ENCODE data around the gene CDH4.

Gene CDH4

DNA sequence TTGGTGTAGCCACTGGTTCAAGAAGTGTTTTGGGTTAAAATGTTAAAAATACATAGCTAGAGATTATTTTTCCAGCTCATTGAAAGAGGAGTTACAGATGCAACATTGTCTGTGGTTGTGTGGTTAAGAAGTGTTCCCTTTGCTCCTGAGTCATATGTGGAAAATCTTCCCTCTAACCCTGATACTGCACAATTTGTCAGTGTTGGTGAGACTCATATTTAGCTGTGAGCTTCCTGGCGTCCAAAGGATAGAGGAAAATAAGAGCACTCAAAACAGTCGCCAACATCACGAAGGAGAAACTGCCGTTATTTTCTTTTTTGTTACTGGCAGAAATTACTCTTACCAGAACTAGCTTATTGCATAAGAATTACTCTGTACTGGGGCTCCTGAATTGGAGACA, 250.4 kb downstream of the CDH4 start:
- DNase-seq: no peak

DNA sequence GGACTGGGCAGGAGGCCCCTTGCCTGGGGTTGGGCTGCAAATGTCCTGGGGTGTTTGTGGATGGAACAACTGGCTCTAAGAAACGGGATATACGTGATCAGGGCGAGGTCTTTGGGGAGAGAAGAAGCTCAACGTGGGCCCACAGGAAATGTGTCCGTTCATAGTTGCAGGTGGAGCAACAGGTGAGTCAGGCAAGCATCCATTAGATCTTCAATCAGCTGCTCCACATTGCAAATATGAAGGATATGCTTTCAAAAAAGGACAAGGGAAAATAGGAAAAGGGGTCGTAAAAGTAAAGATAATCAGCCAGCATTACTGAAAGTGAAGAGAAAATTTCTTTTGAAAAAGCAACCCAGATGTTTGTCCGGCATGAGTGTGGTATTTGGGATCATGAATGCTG, 251.0 kb downstream of the CDH4 start:
- no peak for DNase-seq

DNA sequence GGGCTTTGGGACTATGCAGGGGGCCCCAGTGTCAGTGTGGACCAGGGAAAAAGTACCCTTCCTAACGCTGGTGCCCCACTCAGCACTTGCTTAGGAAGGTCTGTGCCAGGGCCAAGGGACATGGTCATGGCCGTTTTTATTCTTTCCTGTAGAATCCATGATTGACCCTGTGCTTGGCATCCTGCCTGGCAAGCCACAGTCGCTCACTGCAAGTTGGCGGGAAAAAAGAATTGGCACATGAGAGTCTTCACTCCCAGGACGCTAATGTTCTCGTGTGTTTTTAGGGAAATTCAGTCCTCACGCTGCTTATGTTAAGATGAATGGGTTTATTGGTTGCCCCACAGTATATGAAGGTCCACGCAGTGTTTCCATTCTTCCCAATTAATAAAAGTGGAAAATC, 253.4 kb downstream of the CDH4 start:
- no peak for DNase-seq

DNA sequence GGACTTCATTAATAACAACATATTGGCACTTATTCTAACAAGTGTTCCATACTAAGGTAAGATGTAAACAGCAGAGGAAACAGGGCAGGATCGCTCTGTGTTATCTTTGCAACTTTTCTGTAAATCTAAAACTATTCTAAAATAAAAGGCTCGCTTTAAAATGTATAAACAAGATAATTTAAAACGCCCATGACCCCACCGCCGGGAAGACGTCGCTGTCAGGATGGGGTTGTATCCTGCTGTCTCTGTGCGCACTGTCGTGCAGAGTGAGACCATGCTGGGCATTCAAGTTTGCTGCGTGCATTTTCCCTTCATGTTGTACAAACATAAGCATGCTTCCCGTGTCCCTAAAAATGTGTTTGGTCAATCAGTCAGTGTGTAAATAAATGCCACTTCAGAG, 255.7 kb downstream of the CDH4 start:
- no peak for DNase-seq

GRCh38 chr20:61508301-61509096, 256.4 kb downstream of the CDH4 start:
- no peak for DNase-seq

DNA sequence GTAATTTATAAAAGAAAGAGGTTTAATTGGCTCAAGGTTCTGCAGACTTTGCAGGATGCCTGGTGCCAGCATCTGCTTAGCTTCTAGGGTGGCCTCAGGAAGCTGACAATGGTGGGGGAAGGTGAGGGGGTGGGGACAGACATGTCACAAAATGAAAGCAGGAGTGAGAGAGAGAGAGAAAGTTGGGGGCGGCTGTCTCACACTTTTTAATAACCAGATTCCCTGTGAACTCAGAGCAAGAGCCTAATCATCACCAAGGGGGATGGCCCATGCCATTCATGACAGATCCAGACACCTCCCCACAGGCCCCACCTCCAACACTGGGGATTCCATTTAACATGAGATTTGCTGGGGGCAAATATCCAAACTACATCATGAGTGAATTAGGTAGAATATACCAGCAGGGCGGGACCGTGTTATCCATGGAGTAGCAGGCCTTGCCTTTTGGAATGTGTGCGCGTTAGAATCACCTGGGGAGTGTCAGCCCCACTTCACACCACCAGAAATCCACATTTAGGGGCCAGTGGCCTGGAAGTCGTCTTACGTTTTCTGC, 258.8 kb downstream of the CDH4 start:
- DNase-seq: no peak

DNA sequence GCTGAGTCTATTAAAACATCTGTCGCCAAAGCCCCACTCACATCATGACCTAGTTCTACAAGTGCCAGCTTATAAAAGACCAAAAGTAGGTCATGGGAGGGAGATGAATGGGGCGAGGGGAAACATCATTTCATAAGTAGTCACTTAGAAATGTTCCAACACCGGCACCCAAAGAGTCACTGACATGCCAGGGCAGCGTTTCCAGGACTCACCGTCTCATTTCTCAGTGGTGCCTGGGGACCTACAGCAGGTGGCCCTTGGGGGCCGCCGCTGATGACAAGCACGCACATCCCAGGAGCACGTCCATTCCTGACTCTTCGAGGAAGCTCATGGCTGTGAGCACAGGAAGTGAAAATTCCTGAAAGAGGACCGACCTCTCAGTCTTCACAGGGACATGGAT, 260.4 kb downstream of the CDH4 start:
- no peak for DNase-seq

- no peak for DNase-seq
Measured at GRCh38 chr20:61513124-61514017, 261.3 kb downstream of the CDH4 start.

GRCh38 chr20:61514018-61514365, 261.9 kb downstream of the CDH4 start:
- no peak for DNase-seq

GRCh38 chr20:61514396-61514795, 262.3 kb downstream of the CDH4 start:
- no peak for DNase-seq

DNA sequence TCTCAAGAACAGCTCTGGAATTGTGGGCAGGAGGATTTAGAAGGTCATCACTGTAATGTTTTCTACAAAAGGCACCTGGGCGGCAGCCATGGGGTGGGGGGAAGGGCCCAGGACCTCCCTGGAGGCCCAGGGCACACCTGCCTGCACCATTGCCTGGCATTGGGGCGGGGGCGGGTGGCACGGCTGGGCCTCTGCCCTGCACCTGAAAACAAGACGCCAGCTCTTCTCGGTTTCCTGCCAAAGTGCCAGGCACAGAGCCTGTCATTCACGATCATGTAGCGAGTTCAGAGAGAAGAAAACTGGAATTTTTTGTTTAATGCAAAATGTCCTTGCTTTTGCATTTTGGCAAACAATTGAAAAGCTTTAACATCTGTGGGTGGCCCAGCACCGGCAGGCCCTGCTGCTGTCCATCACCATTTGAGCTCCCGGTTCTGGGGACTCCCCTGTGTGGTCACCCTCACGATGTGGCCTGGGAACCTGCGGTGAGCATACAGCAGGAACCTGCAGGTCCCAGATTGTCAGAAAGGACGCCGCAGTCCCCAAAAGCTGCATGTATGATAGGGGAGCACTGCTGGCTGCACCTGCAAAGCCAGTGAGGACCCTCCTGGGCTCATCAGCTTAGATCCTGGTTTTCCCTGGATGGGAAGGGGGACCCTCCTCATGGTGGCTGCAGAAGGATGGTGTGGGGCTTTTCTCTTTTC, 262.9 kb downstream of the CDH4 start:
- no peak for DNase-seq

- no peak for DNase-seq
Measured at GRCh38 chr20:61515922-61516321, 263.9 kb downstream of the CDH4 start.

DNA sequence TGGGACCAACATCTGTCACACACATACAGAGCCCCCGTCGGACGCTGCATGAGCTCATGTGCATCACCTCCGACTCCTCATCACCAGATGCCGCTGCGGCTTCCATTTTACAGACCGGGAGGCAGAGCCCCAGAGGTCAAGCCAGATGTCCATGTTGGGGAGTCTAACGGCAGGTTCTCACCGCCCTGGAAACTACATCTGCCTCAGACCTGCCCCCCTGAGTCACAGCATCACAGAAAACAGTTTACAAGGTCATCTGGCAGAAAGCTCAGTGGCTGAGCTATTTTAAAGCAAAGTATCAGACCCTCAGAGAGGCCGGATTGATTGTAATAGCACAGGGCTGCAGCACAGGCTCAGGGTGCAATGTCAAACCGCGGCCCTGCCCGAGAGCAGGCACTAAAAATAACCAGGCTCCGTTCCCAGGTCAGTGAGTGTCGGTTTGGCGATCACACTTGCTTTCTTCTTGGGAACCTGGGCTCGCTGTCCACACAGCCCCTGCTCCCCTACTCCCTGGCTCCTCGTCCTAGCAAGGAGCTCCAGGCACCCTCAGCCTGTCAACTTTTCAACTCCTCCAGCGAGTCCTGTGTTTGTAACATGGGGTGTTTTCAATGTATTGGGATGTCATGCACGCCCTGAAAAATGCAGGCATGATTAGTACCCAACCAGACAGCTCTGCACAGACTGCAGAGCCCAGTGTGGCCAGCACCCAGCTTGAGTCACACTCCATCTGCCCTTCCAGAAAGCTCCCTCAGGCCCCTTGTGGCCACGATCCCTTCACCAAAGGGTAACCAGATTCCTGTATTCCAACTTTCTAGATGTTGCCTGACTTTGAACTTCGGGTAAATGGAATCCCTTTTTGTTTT, 264.5 kb downstream of the CDH4 start:
- no peak for DNase-seq

DNA sequence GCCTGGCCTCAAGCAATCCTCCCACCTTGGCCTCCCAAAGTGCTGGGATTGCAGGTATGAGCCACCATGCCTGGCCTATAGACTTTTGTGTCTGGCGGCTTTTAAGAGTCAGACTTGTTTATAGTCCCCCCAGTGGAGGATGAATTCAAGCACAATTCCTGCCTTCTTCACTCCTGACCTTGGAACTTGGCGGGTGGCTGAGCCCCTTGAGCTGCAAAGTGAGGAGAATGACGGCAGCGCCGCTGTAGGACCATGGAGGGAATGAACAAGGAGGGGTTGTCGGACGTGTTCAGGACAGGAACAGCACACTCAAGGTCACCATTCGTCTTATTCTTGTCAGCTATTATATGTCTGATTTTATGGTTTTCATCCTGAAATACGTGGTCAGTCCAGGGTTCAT, 265.4 kb downstream of the CDH4 start:
- no peak for DNase-seq

DNA sequence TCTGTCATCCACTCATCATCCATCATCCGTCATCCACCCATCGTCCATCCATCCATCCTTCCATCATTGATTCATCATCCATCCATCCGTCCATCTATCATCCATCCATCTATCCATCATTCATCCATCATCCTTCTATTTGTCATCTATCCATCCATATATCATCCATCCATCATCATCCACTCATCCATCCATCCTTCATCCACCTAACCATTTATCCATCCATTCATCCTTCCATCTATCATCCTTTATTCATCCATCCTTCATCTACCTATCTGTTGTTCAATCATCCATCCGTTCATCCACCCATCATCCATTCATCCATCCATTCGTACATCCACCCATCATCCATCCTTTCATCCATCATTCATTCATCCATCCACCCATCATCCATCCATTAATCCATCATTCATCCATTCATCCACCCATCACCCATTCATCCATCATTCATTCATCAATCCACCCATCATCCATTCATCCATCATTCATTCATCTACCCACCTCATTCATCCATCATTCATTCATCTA, 266.4 kb downstream of the CDH4 start:
- DNase-seq: no peak

- DNase-seq: no peak
Measured at GRCh38 chr20:61519488-61519887, 267.4 kb downstream of the CDH4 start.

DNA sequence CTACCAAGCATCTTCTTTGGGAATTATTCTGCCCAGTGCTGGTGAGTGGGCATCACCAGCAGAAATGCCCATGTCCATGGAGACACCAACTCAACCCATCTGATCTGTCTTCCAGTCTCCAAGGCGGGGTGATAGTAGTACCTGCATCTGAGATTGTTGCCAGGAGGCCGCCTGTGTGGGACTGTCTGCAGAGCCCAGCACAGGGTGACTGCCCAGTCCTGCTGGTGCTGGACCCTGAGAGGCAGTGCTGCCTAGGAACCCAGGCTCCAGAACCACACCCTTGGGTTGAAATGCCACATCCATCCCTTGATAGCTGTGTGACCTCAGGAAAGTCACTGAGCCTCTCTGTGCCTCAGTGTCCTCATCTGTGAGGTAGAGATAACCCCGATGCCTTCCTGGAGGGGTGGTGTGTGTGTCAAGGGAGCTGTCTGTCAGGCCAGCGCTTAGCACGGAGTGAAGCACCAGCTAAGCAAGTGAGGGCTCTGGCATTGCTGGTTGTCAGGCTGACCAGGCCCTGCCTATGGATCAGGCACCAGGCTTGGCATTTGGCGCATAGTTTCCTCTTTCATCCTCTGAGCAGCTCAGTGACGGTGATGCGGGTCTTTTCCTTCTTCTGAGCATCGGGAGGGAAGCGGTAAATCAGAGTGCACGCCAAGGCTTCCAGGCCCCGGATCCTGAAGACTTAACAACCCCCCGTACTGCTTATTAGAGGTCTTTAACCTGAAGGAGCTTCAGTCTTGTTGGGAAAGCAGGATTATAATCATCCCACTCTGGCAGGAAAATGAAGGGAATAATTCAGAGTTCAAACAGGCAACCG, 268.2 kb downstream of the CDH4 start:
- no peak for DNase-seq

- no peak for DNase-seq
Measured at GRCh38 chr20:61520893-61521460, 268.9 kb downstream of the CDH4 start.

GRCh38 chr20:61521687-61522420, 269.8 kb downstream of the CDH4 start:
- DNase-seq: no peak

- DNase-seq: no peak
Measured at GRCh38 chr20:61522498-61523090, 270.5 kb downstream of the CDH4 start.

All from NCI-H510A treated with DMSO at 0.1 percent for 48 hours (cell line).